Measurements from ENCODE around the gene ZNF337. TPM values are rescaled to one million over a fixed set of nuclear protein-coding genes. Genes with fewer than 3 reads are reported as not detected.
"Not testable (repeated sequence)": the region's sequence is repeated elsewhere in the genome, so short reads cannot be mapped to it uniquely, and the experiment has no call there.

ZNF337 gene
- total RNA-seq, 1 experiment from 2014 or later: 9.1 TPM

GRCh38 chr20:25706793-25707192, 10.1 kb upstream of the ZNF337 start:
- Histone ChIP-seq H3K4me3 (ENCODE audit: low read depth in 2 of 2, low read length in 2 of 2) (no peak overlapping the region), H3K9me3 (ENCODE audit: control insufficient read depth, insufficient read depth, low read depth, low read length) (no peaks in the 10 kb centered on the region), H3K27ac (ENCODE audit: low read length) (no peak overlapping the region), H3K4me1 (ENCODE audit: control insufficient read depth, insufficient read depth, low read length) (no peaks in the 10 kb centered on the region), H3K36me3 (ENCODE audit: control insufficient read depth, insufficient read depth, low read length) (no peaks in the 10 kb centered on the region), H3K27me3 (ENCODE audit: control insufficient read depth, insufficient read depth, low read length) (no peaks in the 10 kb centered on the region)
- BruUV-seq (replicated peaks): no TSS peak
- ChIA-PET CTCF (no interaction called here), POLR2A (no interaction called here)
- intact Hi-C loops (cut with micrococcal nuclease; ENCODE audit: unreplicated experiment) (no loop called here), in situ Hi-C loops (cut with HindIII; ENCODE audit: low pct_unique_long_range_greater_than_20kb, low sequenced_read_pairs) (no loop called here)
- no peak for DNase-seq (ENCODE audit: low read depth, low spot score)
- TF ChIP-seq REST (IDR thresholded peaks at IDR 0.05; ENCODE audit: insufficient read depth in 1 of 2, low read depth in 2 of 2, low read length in 1 of 2): no peak
- TF ChIP-seq POLR2AphosphoS5 (IDR thresholded peaks at IDR 0.05; ENCODE audit: low read depth, low read length): no peak
- TF ChIP-seq TCF7L2 (IDR thresholded peaks at IDR 0.05; ENCODE audit: low read depth, low read length): no peak
- no peak for TF ChIP-seq CTCF (IDR thresholded peaks at IDR 0.05)
- TF ChIP-seq SIN3A (IDR thresholded peaks at IDR 0.05; ENCODE audit: borderline replicate concordance, insufficient read depth, low read depth, low read length): no peak
- ATAC-seq: no peak

- TF ChIP-seq REST (IDR thresholded peaks at IDR 0.05; ENCODE audit: insufficient read depth in 1 of 2, low read depth in 2 of 2, low read length in 1 of 2) (no peak), TCF7L2 (IDR thresholded peaks at IDR 0.05; ENCODE audit: low read depth, low read length) (no peak), SIN3A (IDR thresholded peaks at IDR 0.05; ENCODE audit: borderline replicate concordance, insufficient read depth, low read depth, low read length) (no peak), POLR2AphosphoS5 (IDR thresholded peaks at IDR 0.05; ENCODE audit: low read depth, low read length) (no peak), CTCF (IDR thresholded peaks at IDR 0.05) (no peak)
- CTCF ChIA-PET: no interaction called here
- Histone ChIP-seq H3K27ac (ENCODE audit: low read length) (no peak overlapping the region), H3K27me3 (ENCODE audit: control insufficient read depth, insufficient read depth, low read length) (no peaks in the 10 kb centered on the region), H3K4me1 (ENCODE audit: control insufficient read depth, insufficient read depth, low read length) (no peaks in the 10 kb centered on the region), H3K4me3 (ENCODE audit: low read depth in 2 of 2, low read length in 2 of 2) (no peak overlapping the region), H3K36me3 (ENCODE audit: control insufficient read depth, insufficient read depth, low read length) (no peaks in the 10 kb centered on the region), H3K9me3 (ENCODE audit: control insufficient read depth, insufficient read depth, low read depth, low read length) (no peaks in the 10 kb centered on the region)
- no TSS peak for BruUV-seq (replicated peaks)
- POLR2A ChIA-PET: no interaction called here
- intact Hi-C loops (cut with micrococcal nuclease; ENCODE audit: unreplicated experiment): no loop called here
- in situ Hi-C loops (cut with HindIII; ENCODE audit: low pct_unique_long_range_greater_than_20kb, low sequenced_read_pairs): no loop called here
- ATAC-seq (no peak), DNase-seq (ENCODE audit: low read depth, low spot score) (no peak)
These were observed 9.2 kb upstream of the ZNF337 start for GRCh38 chr20:25705830-25706351.

- H3K9me3 ChIP-seq (ENCODE audit: control insufficient read depth, insufficient read depth, low read depth, low read length); DNase-seq (ENCODE audit: low read depth, low spot score); H3K27ac ChIP-seq (ENCODE audit: low read length); BruUV-seq (replicated peaks); ATAC-seq; H3K36me3 ChIP-seq (ENCODE audit: control insufficient read depth, insufficient read depth, low read length); H3K4me1 ChIP-seq (ENCODE audit: control insufficient read depth, insufficient read depth, low read length); H3K4me3 ChIP-seq (ENCODE audit: low read depth in 2 of 2, low read length in 2 of 2); CTCF ChIA-PET; H3K27me3 ChIP-seq (ENCODE audit: control insufficient read depth, insufficient read depth, low read length); in situ Hi-C loops (cut with HindIII; ENCODE audit: low pct_unique_long_range_greater_than_20kb, low sequenced_read_pairs); intact Hi-C loops (cut with micrococcal nuclease; ENCODE audit: unreplicated experiment); POLR2A ChIA-PET: not testable (repeated sequence)
These were observed 7.7 kb upstream of the ZNF337 start for GRCh38 chr20:25704303-25704702.

- H3K27ac ChIP-seq (ENCODE audit: low read length); DNase-seq (ENCODE audit: low read depth, low spot score); CTCF ChIA-PET; H3K27me3 ChIP-seq (ENCODE audit: control insufficient read depth, insufficient read depth, low read length); H3K36me3 ChIP-seq (ENCODE audit: control insufficient read depth, insufficient read depth, low read length); H3K4me1 ChIP-seq (ENCODE audit: control insufficient read depth, insufficient read depth, low read length); H3K9me3 ChIP-seq (ENCODE audit: control insufficient read depth, insufficient read depth, low read depth, low read length); H3K4me3 ChIP-seq (ENCODE audit: low read depth in 2 of 2, low read length in 2 of 2); BruUV-seq (replicated peaks); intact Hi-C loops (cut with micrococcal nuclease; ENCODE audit: unreplicated experiment); POLR2A ChIA-PET; ATAC-seq; in situ Hi-C loops (cut with HindIII; ENCODE audit: low pct_unique_long_range_greater_than_20kb, low sequenced_read_pairs): not testable (repeated sequence)
These were observed 4.2 kb upstream of the ZNF337 start for GRCh38 chr20:25700835-25701234.

Data from Panc1 (cell line).